Measurements from ENCODE around the gene RNLS.

GRCh38 chr10:88478256-88478655 is 104.9 kb downstream of the RNLS start:
- TF ChIP-seq, protein P1, sequence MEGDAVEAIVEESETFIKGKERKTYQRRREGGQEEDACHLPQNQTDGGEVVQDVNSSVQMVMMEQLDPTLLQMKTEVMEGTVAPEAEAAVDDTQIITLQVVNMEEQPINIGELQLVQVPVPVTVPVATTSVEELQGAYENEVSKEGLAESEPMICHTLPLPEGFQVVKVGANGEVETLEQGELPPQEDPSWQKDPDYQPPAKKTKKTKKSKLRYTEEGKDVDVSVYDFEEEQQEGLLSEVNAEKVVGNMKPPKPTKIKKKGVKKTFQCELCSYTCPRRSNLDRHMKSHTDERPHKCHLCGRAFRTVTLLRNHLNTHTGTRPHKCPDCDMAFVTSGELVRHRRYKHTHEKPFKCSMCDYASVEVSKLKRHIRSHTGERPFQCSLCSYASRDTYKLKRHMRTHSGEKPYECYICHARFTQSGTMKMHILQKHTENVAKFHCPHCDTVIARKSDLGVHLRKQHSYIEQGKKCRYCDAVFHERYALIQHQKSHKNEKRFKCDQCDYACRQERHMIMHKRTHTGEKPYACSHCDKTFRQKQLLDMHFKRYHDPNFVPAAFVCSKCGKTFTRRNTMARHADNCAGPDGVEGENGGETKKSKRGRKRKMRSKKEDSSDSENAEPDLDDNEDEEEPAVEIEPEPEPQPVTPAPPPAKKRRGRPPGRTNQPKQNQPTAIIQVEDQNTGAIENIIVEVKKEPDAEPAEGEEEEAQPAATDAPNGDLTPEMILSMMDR (conservative IDR thresholded peaks at IDR 0.05; ENCODE audit: low read depth, low read length) = no peak
- TF ChIP-seq POLR2A (IDR thresholded peaks at IDR 0.05; ENCODE audit: low read depth, low read length) (no peak), SMC3 (IDR thresholded peaks at IDR 0.05; ENCODE audit: low read depth, low read length) (no peak), RFX5 (IDR thresholded peaks at IDR 0.05; ENCODE audit: low read depth, low read length) (no peak), RAD21 (IDR thresholded peaks at IDR 0.05; ENCODE audit: low read length) (no peak), NFE2L2 (IDR thresholded peaks at IDR 0.05; ENCODE audit: low read depth, low read length) (no peak), MXI1 (IDR thresholded peaks at IDR 0.05; ENCODE audit: borderline replicate concordance, low read depth, low read length) (no peak)
- TF ChIP-seq, protein P2, sequence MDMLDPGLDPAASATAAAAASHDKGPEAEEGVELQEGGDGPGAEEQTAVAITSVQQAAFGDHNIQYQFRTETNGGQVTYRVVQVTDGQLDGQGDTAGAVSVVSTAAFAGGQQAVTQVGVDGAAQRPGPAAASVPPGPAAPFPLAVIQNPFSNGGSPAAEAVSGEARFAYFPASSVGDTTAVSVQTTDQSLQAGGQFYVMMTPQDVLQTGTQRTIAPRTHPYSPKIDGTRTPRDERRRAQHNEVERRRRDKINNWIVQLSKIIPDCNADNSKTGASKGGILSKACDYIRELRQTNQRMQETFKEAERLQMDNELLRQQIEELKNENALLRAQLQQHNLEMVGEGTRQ (IDR thresholded peaks at IDR 0.05; ENCODE audit: low read depth, low read length) = no peak

Measured in IMR-90 (cell line).